DMS79 (cell line): ENCODE results near the gene BRD3.
A peak's percentile ranks its signal among the peaks of the same experiment; 100 is the strongest.
"Not testable (repeated sequence)": the region's sequence is repeated elsewhere in the genome, so short reads cannot be mapped to it uniquely, and the experiment has no call there.

Experiments used
- DNase-seq: peaks from one replicate; lab custom pipeline; 2025; lab: John Stamatoyannopoulos, UW

Gene BRD3

GRCh38 chr9:134067904-134068743 is at the start of gene BRD3:
TSS of gene BRD3 (minus strand) at chr9:134068026. CDS start at chr9:134053477, 14,549 bp downstream.
- peak; percentile 66 for DNase-seq

GRCh38 chr9:134112561-134112960 is 44.7 kb upstream of the BRD3 start:
- no peak for DNase-seq

- no peak for DNase-seq
Observed at GRCh38 chr9:134111064-134111463, 43.2 kb upstream of the BRD3 start.

- no peak for DNase-seq
Observed at GRCh38 chr9:134103391-134103998, 35.7 kb upstream of the BRD3 start.

GRCh38 chr9:134101623-134102149 is 33.9 kb upstream of the BRD3 start:
- no peak for DNase-seq

GRCh38 chr9:134101133-134101532 is 33.3 kb upstream of the BRD3 start:
- DNase-seq: not testable (repeated sequence)

- no peak for DNase-seq
Observed at GRCh38 chr9:134100040-134100439, 32.2 kb upstream of the BRD3 start.

GRCh38 chr9:134099123-134099761 is 31.4 kb upstream of the BRD3 start:
- peak; percentile 49 for DNase-seq

GRCh38 chr9:134089972-134090371 is 22.1 kb upstream of the BRD3 start:
- no peak for DNase-seq

GRCh38 chr9:134088063-134088725 is 20.4 kb upstream of the BRD3 start:
- peak; percentile 93 for DNase-seq

- no peak for DNase-seq
Observed at GRCh38 chr9:134085674-134086073, 17.8 kb upstream of the BRD3 start.

GRCh38 chr9:134083451-134083850 is 15.6 kb upstream of the BRD3 start:
- DNase-seq: no peak

- no peak for DNase-seq
Observed at GRCh38 chr9:134076644-134077043, 8.8 kb upstream of the BRD3 start.

- DNase-seq: not testable (repeated sequence)
Observed at GRCh38 chr9:134075689-134076088, 7.9 kb upstream of the BRD3 start.

GRCh38 chr9:134073500-134073899 is 5.7 kb upstream of the BRD3 start:
- DNase-seq: no peak

- DNase-seq: not testable (repeated sequence)
Observed at GRCh38 chr9:134072683-134073082, 4.9 kb upstream of the BRD3 start.

GRCh38 chr9:134071149-134071548 is 3.3 kb upstream of the BRD3 start:
- no peak for DNase-seq

- DNase-seq: no peak
Observed at GRCh38 chr9:134069480-134070399, 1.9 kb upstream of the BRD3 start.

GRCh38 chr9:134068744-134069479 is 1.1 kb upstream of the BRD3 start:
- DNase-seq: peak; percentile 62
